ENCODE results near the gene APOH.

Gene APOH

DNA sequence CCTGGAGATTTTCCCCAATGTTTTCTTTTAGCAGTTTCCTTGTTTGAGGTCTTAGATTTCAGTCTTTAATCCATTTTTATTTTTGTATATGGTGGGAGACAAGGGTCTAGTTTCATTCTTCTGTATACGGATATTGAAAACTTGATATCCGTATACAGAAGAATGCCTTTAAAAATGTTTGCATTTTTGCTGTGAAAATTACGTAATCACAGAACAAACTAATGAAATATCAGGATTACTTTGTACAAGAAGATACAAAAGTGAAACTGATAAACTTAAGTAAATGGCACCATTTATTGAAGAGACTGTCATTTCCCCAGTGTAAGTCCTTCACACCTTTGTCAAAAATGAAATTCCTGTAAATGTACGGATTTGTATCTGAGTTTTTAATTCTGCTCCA, 50.6 kb downstream of the APOH start:
- H3K14ac ChIP-seq (ENCODE audit: low read length), result no peak overlapping the region
- H2AK5ac ChIP-seq (ENCODE audit: low read depth, low read length), result no peak overlapping the region
- no peak overlapping the region for H3K4me3 ChIP-seq (ENCODE audit: low read length in 2 of 2)
- DNase-seq (ENCODE audit: low spot score), result no peak
- no peak overlapping the region for H3K9ac ChIP-seq (ENCODE audit: low read depth, low read length, poor library complexity)
- no peak overlapping the region for H3K27ac ChIP-seq (replicated peaks; ENCODE audit: low read length)
- no peak overlapping the region for H3K18ac ChIP-seq (ENCODE audit: low read length)
- no peak overlapping the region for H3K23ac ChIP-seq (ENCODE audit: low read depth, low read length, poor library complexity)
- no peak overlapping the region for H2AFZ ChIP-seq (ENCODE audit: low read length)
- WGBS, 2 donors (ENCODE audit: extremely low coverage in 2 of 2, insufficient read length in 2 of 2, insufficient replicate concordance in 1 of 2), result no CpG with 5 or more reads among the region's 4 CpGs
- no peak overlapping the region for H2BK12ac ChIP-seq (ENCODE audit: low read length)
- no peaks in the 10 kb centered on the region for H3K4me1 ChIP-seq (ENCODE audit: control insufficient read depth in 2 of 2, insufficient read depth in 1 of 2, low read depth in 1 of 2, low read length in 2 of 2)
- H4K91ac ChIP-seq (ENCODE audit: low read depth, low read length, poor library complexity), result no peak overlapping the region
- H3K9me3 ChIP-seq (replicated peaks in 1 of 2; ENCODE audit: control insufficient read depth in 2 of 2, insufficient read depth in 1 of 2, low read depth in 1 of 2, low read length in 2 of 2), result peaks cover 0 to 49% of the 10 kb centered on the region in 2 donors
- no peaks in the 10 kb centered on the region for H3K79me1 ChIP-seq (ENCODE audit: low read depth, low read length)
- no peak overlapping the region for H2BK5ac ChIP-seq (ENCODE audit: low read length)
- peaks cover 2 to 92% of the 10 kb centered on the region in 2 donors for H3K36me3 ChIP-seq (replicated peaks in 1 of 2; ENCODE audit: control insufficient read depth in 2 of 2, insufficient read depth in 2 of 2, low read length in 2 of 2)
- no peak overlapping the region for H3K4ac ChIP-seq (ENCODE audit: low read length)
- no peaks in the 10 kb centered on the region for H3K27me3 ChIP-seq (ENCODE audit: control insufficient read depth in 3 of 3, insufficient read depth in 3 of 3, low read depth in 1 of 3, low read length in 3 of 3)
- no peak overlapping the region for H2BK15ac ChIP-seq (ENCODE audit: low read length)
- H3K4me2 ChIP-seq (ENCODE audit: insufficient read depth, low read length, poor library complexity, severe bottlenecking), result no peak overlapping the region
- no peak overlapping the region for H4K8ac ChIP-seq (ENCODE audit: low read depth, low read length)
- no peak overlapping the region for H2BK120ac ChIP-seq (ENCODE audit: low read depth, low read length)

GRCh38 chr17:66177048-66177447, 52.2 kb downstream of the APOH start:
- Histone ChIP-seq H2BK12ac (ENCODE audit: low read length) (no peak overlapping the region), H3K4me1 (ENCODE audit: control insufficient read depth in 2 of 2, insufficient read depth in 1 of 2, low read depth in 1 of 2, low read length in 2 of 2) (no peaks in the 10 kb centered on the region), H3K4me3 (ENCODE audit: low read length in 2 of 2) (no peak overlapping the region), H3K27me3 (ENCODE audit: control insufficient read depth in 3 of 3, insufficient read depth in 3 of 3, low read depth in 1 of 3, low read length in 3 of 3) (no peaks in the 10 kb centered on the region), H3K4me2 (ENCODE audit: insufficient read depth, low read length, poor library complexity, severe bottlenecking) (no peak overlapping the region), H4K8ac (ENCODE audit: low read depth, low read length) (no peak overlapping the region), H2BK15ac (ENCODE audit: low read length) (no peak overlapping the region), H3K36me3 (replicated peaks in 1 of 2; ENCODE audit: control insufficient read depth in 2 of 2, insufficient read depth in 2 of 2, low read length in 2 of 2) (peaks cover 2 to 84% of the 10 kb centered on the region in 2 donors), H3K79me1 (ENCODE audit: low read depth, low read length) (no peaks in the 10 kb centered on the region), H3K9ac (ENCODE audit: low read depth, low read length, poor library complexity) (no peak overlapping the region), H4K91ac (ENCODE audit: low read depth, low read length, poor library complexity) (no peak overlapping the region), H2BK5ac (ENCODE audit: low read length) (no peak overlapping the region), H3K27ac (replicated peaks; ENCODE audit: low read length) (no peak overlapping the region), H3K4ac (ENCODE audit: low read length) (no peak overlapping the region), H3K23ac (ENCODE audit: low read depth, low read length, poor library complexity) (no peak overlapping the region), H3K18ac (ENCODE audit: low read length) (no peak overlapping the region), H3K9me3 (replicated peaks in 1 of 2; ENCODE audit: control insufficient read depth in 2 of 2, insufficient read depth in 1 of 2, low read depth in 1 of 2, low read length in 2 of 2) (peaks cover 0 to 34% of the 10 kb centered on the region in 2 donors), H2BK120ac (ENCODE audit: low read depth, low read length) (no peak overlapping the region), H2AFZ (ENCODE audit: low read length) (no peak overlapping the region), H3K14ac (ENCODE audit: low read length) (no peak overlapping the region), H2AK5ac (ENCODE audit: low read depth, low read length) (no peak overlapping the region)
- no peak for DNase-seq (ENCODE audit: low spot score)

DNA sequence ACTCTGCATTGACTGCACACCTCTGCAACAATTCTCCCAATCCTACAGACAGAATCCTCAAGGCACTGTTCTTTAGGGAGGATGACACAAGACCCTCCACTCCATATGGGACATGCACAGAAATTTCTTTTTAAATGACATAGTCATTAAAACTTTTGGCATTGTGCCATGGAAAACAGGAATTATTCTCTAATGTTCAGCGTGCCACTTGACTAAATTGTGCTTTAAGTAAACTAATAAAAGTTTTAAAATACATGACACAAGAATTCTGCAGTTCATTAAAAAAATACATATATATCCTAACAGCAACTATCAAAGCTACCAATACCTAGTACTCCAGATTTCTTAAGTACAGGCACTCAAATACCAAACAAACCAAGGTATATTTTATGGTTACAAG, 53.3 kb downstream of the APOH start:
- H3K4me3 ChIP-seq (ENCODE audit: low read length in 2 of 2), result no peak overlapping the region
- no peaks in the 10 kb centered on the region for H3K79me1 ChIP-seq (ENCODE audit: low read depth, low read length)
- H4K8ac ChIP-seq (ENCODE audit: low read depth, low read length), result no peak overlapping the region
- peaks cover 2 to 83% of the 10 kb centered on the region in 2 donors for H3K36me3 ChIP-seq (replicated peaks in 1 of 2; ENCODE audit: control insufficient read depth in 2 of 2, insufficient read depth in 2 of 2, low read length in 2 of 2)
- H3K14ac ChIP-seq (ENCODE audit: low read length), result no peak overlapping the region
- H2BK15ac ChIP-seq (ENCODE audit: low read length), result no peak overlapping the region
- H2AK5ac ChIP-seq (ENCODE audit: low read depth, low read length), result no peak overlapping the region
- no peak overlapping the region for H2BK5ac ChIP-seq (ENCODE audit: low read length)
- H3K23ac ChIP-seq (ENCODE audit: low read depth, low read length, poor library complexity), result no peak overlapping the region
- no CpG with 5 or more reads among the region's 1 CpG for WGBS, 2 donors (ENCODE audit: extremely low coverage in 2 of 2, insufficient read length in 2 of 2, insufficient replicate concordance in 1 of 2)
- peaks cover 0 to 24% of the 10 kb centered on the region in 2 donors for H3K9me3 ChIP-seq (replicated peaks in 1 of 2; ENCODE audit: control insufficient read depth in 2 of 2, insufficient read depth in 1 of 2, low read depth in 1 of 2, low read length in 2 of 2)
- no peak overlapping the region for H3K27ac ChIP-seq (replicated peaks; ENCODE audit: low read length)
- H3K4me2 ChIP-seq (ENCODE audit: insufficient read depth, low read length, poor library complexity, severe bottlenecking), result no peak overlapping the region
- DNase-seq (ENCODE audit: low spot score), result no peak
- no peak overlapping the region for H2AFZ ChIP-seq (ENCODE audit: low read length)
- H3K18ac ChIP-seq (ENCODE audit: low read length), result no peak overlapping the region
- no peak overlapping the region for H4K91ac ChIP-seq (ENCODE audit: low read depth, low read length, poor library complexity)
- H2BK12ac ChIP-seq (ENCODE audit: low read length), result no peak overlapping the region
- H3K4me1 ChIP-seq (ENCODE audit: control insufficient read depth in 2 of 2, insufficient read depth in 1 of 2, low read depth in 1 of 2, low read length in 2 of 2), result no peaks in the 10 kb centered on the region
- H3K9ac ChIP-seq (ENCODE audit: low read depth, low read length, poor library complexity), result no peak overlapping the region
- H3K27me3 ChIP-seq (ENCODE audit: control insufficient read depth in 3 of 3, insufficient read depth in 3 of 3, low read depth in 1 of 3, low read length in 3 of 3), result no peaks in the 10 kb centered on the region
- no peak overlapping the region for H3K4ac ChIP-seq (ENCODE audit: low read length)
- no peak overlapping the region for H2BK120ac ChIP-seq (ENCODE audit: low read depth, low read length)

GRCh38 chr17:66172691-66173223, 56.5 kb downstream of the APOH start:
- no peak overlapping the region for H3K4me2 ChIP-seq (ENCODE audit: insufficient read depth, low read length, poor library complexity, severe bottlenecking)
- H3K27ac ChIP-seq (replicated peaks; ENCODE audit: low read length), result no peak overlapping the region
- H2BK120ac ChIP-seq (ENCODE audit: low read depth, low read length), result no peak overlapping the region
- WGBS, 2 donors (ENCODE audit: extremely low coverage in 2 of 2, insufficient read length in 2 of 2, insufficient replicate concordance in 1 of 2), result no CpG with 5 or more reads among the region's 2 CpGs
- no peak overlapping the region for H4K91ac ChIP-seq (ENCODE audit: low read depth, low read length, poor library complexity)
- no peaks in the 10 kb centered on the region for H3K4me1 ChIP-seq (ENCODE audit: control insufficient read depth in 2 of 2, insufficient read depth in 1 of 2, low read depth in 1 of 2, low read length in 2 of 2)
- H3K9ac ChIP-seq (ENCODE audit: low read depth, low read length, poor library complexity), result no peak overlapping the region
- H3K4ac ChIP-seq (ENCODE audit: low read length), result no peak overlapping the region
- no peak overlapping the region for H4K8ac ChIP-seq (ENCODE audit: low read depth, low read length)
- no peaks in the 10 kb centered on the region for H3K27me3 ChIP-seq (ENCODE audit: control insufficient read depth in 3 of 3, insufficient read depth in 3 of 3, low read depth in 1 of 3, low read length in 3 of 3)
- no peaks in the 10 kb centered on the region for H3K79me1 ChIP-seq (ENCODE audit: low read depth, low read length)
- H3K36me3 ChIP-seq (replicated peaks in 1 of 2; ENCODE audit: control insufficient read depth in 2 of 2, insufficient read depth in 2 of 2, low read length in 2 of 2), result peaks cover 2 to 76% of the 10 kb centered on the region in 2 donors
- peaks cover 0 to 4% of the 10 kb centered on the region in 2 donors for H3K9me3 ChIP-seq (replicated peaks in 1 of 2; ENCODE audit: control insufficient read depth in 2 of 2, insufficient read depth in 1 of 2, low read depth in 1 of 2, low read length in 2 of 2)
- no peak overlapping the region for H3K14ac ChIP-seq (ENCODE audit: low read length)
- H3K4me3 ChIP-seq (ENCODE audit: low read length in 2 of 2), result no peak overlapping the region
- H3K23ac ChIP-seq (ENCODE audit: low read depth, low read length, poor library complexity), result no peak overlapping the region
- DNase-seq (ENCODE audit: low spot score), result no peak
- H2AFZ ChIP-seq (ENCODE audit: low read length), result no peak overlapping the region
- no peak overlapping the region for H2BK12ac ChIP-seq (ENCODE audit: low read length)
- no peak overlapping the region for H2AK5ac ChIP-seq (ENCODE audit: low read depth, low read length)
- H3K18ac ChIP-seq (ENCODE audit: low read length), result no peak overlapping the region
- no peak overlapping the region for H2BK5ac ChIP-seq (ENCODE audit: low read length)
- H2BK15ac ChIP-seq (ENCODE audit: low read length), result no peak overlapping the region
